Stomach (tissue), 9 donors: ENCODE data around the gene POLA2. TPM values are rescaled to one million over a fixed set of nuclear protein-coding genes. Genes with fewer than 3 reads are reported as not detected.
"Not testable (repeated sequence)": the region's sequence is repeated elsewhere in the genome, so short reads cannot be mapped to it uniquely, and the experiment has no call there.

Experiments
- DNase-seq, 2 donors: peaks; one replicate each; pipeline versions ENCODE4 v3.0.0 to v3.0.0-alpha.2; 2013 to 2019
- H3K27ac ChIP-seq, 5 donors: fragments of 200-600 bp in 4 of 5; sonication (generic) in 4 of 5; one replicate each; pipeline ENCODE4 v1.5.1; 2013 to 2019; ENCODE audit warnings: mild to moderate bottlenecking in 1 of 5, moderate library complexity in 1 of 5
- H3K27me3 ChIP-seq, 3 donors: fragments of 200-600 bp; sonication (generic); one replicate each; pipeline ENCODE4 v1.5.1; 2017 to 2019; ENCODE audit warnings: mixed run types in 1 of 3
- H3K36me3 ChIP-seq, 4 donors: fragments of 200-600 bp; sonication (generic); 1 replicate in 3 of 4; 2 replicates in 1 of 4; pipeline ENCODE4 v1.5.1; 2016 to 2019
- H3K4me1 ChIP-seq, 4 donors: fragments of 200-600 bp; sonication (generic); one replicate each; pipeline ENCODE4 v1.5.1; 2016 to 2019
- H3K4me3 ChIP-seq, 4 donors: fragments of 200-600 bp; sonication (generic) in 3 of 4; one replicate each; pipeline ENCODE4 v1.5.1; 2016 to 2019; ENCODE audit warnings: mild to moderate bottlenecking in 1 of 4
- H3K9me3 ChIP-seq, 4 donors: fragments of 200-600 bp; sonication (generic); one replicate each; pipeline ENCODE4 v1.5.1; 2016 to 2019
- CTCF ChIP-seq, 7 experiments: fragments of 450-650 bp in 4 of 7; fragments of 200-600 bp in 3 of 7; sonication (generic) in 3 of 7; IDR thresholded peaks; one replicate each; pipeline ENCODE4 v1.5.1; 2016 to 2019; ENCODE audit warnings: antibody characterized with exemption in 7 of 7, control low read depth in 2 of 7, mild to moderate bottlenecking in 1 of 7
- EP300 ChIP-seq: sonication (generic); formaldehyde crosslinking; IDR thresholded peaks from one replicate; pipeline ENCODE4 v1.6.1; 2017; ENCODE audit warnings: antibody characterized with exemption
- POLR2A ChIP-seq, 4 donors: fragments of 450-650 bp; IDR thresholded peaks; one replicate each; pipeline ENCODE4 v1.6.1; 2016; ENCODE audit warnings: antibody characterized with exemption in 4 of 4, control low read depth in 2 of 4, mild to moderate bottlenecking in 1 of 4, moderate library complexity in 1 of 4
- POLR2AphosphoS5 ChIP-seq, 3 donors: sonication (generic); formaldehyde crosslinking; IDR thresholded peaks; one replicate each; pipeline ENCODE4 v1.6.1; 2016; ENCODE audit warnings: antibody characterized with exemption in 3 of 3
- WGBS, 5 donors: extraction: QIAGEN DNeasy Blood & Tissue Kit in 3 of 5; methylation state at CpG; one replicate each; pipeline versions ENCODE4 v1.1.5 to v1.1.7; 2013 to 2018; 5-methylcytosine and 5-hydroxymethylcytosine counted together
- intact Hi-C: fragments of 100-400 bp; cut with DNase I; formaldehyde crosslinking; loops from one replicate; pipeline ENCODE4 v1.15.1; 2023; ENCODE audit warnings: low total_unique reads
- polyA plus RNA-seq, 3 donors: library from polyadenylated mRNA; stranded (reverse); fragments of 200-250 nt; gene quantifications; one replicate each; pipeline ENCODE4 v1.2.3, GENCODE V29; 2013
- total RNA-seq, 5 donors: library from RNA; depleted of rRNA; stranded (reverse); fragments of >200 nt; gene quantifications; one replicate each; pipeline versions ENCODE4 v1.1.0 to v1.2.3, GENCODE V29; 2014 to 2016
- donor health status: healthy with polysubstance abuse.
- donor health status: Bipolar disorder and iron deficiency.
- donor health status: healthy.

POLA2 gene
- total and polyA plus RNA-seq, 8 donors = 1.7 to 17.0 (median 9.4) TPM

GRCh38 chr11:65225279-65226102, 36.3 kb upstream of the POLA2 start:
- no peaks in the 10 kb centered on the region for H3K9me3 ChIP-seq
- peak; percentile 69 to 84 for DNase-seq
- intact Hi-C loops = no loop called here
- H3K4me1 ChIP-seq = peaks cover 16 to 25% (median 19%) of the 10 kb centered on the region in 4 donors
- H3K4me3 ChIP-seq = peak overlapping the region; percentile 38 to 51 (median 46)
- no peaks in the 10 kb centered on the region for H3K27me3 ChIP-seq
- peak overlapping the region in 4 of 5 donors; percentile 7 to 70 (median 34) for H3K27ac ChIP-seq
- TF ChIP-seq CTCF (IDR thresholded peaks at IDR 0.05) (peak in 3 of 7 experiments; percentile 12 to 51 (median 46)), POLR2A (IDR thresholded peaks at IDR 0.05) (no peak)
- WGBS, 5 donors = 7 to 11% (median 10%) methylated on average over 31 to 42 of the region's 42 CpGs
- no peaks in the 10 kb centered on the region for H3K36me3 ChIP-seq

- Histone ChIP-seq H3K27ac (peak overlapping the region in 3 of 5 donors; percentile 25 to 70 (median 44)), H3K36me3 (no peaks in the 10 kb centered on the region), H3K4me3 (peak overlapping the region; percentile 38 to 51 (median 46)), H3K4me1 (peaks cover 16 to 25% (median 19%) of the 10 kb centered on the region in 4 donors), H3K9me3 (no peaks in the 10 kb centered on the region), H3K27me3 (no peaks in the 10 kb centered on the region)
- no peak for DNase-seq
- TF ChIP-seq POLR2A (IDR thresholded peaks at IDR 0.05) (no peak), EP300 (no peak), POLR2AphosphoS5 (IDR thresholded peaks at IDR 0.05) (no peak), CTCF (IDR thresholded peaks at IDR 0.05) (no peak)
- intact Hi-C loops = no loop called here
- WGBS, 5 donors = 52 to 70% (median 54%) methylated on average over 7 of the region's 7 CpGs
Observed at GRCh38 chr11:65226103-65226442, 35.7 kb upstream of the POLA2 start.

- DNase-seq = no peak
- no peak for TF ChIP-seq CTCF (IDR thresholded peaks at IDR 0.05)
- no peak for TF ChIP-seq POLR2AphosphoS5 (IDR thresholded peaks at IDR 0.05)
- TF ChIP-seq POLR2A (IDR thresholded peaks at IDR 0.05) = no peak
- no peak for TF ChIP-seq EP300
- no peaks in the 10 kb centered on the region for H3K36me3 ChIP-seq
- WGBS, 5 donors = 75 to 89% (median 81%) methylated on average over 2 of the region's 2 CpGs
- no peak overlapping the region for H3K4me3 ChIP-seq
- H3K27ac ChIP-seq = no peak overlapping the region
- intact Hi-C loops = no loop called here
- H3K4me1 ChIP-seq = peaks cover 16 to 20% (median 18%) of the 10 kb centered on the region in 4 donors
- H3K9me3 ChIP-seq = no peaks in the 10 kb centered on the region
- H3K27me3 ChIP-seq = no peaks in the 10 kb centered on the region
Observed at GRCh38 chr11:65227879-65228278, 33.9 kb upstream of the POLA2 start.

DNA sequence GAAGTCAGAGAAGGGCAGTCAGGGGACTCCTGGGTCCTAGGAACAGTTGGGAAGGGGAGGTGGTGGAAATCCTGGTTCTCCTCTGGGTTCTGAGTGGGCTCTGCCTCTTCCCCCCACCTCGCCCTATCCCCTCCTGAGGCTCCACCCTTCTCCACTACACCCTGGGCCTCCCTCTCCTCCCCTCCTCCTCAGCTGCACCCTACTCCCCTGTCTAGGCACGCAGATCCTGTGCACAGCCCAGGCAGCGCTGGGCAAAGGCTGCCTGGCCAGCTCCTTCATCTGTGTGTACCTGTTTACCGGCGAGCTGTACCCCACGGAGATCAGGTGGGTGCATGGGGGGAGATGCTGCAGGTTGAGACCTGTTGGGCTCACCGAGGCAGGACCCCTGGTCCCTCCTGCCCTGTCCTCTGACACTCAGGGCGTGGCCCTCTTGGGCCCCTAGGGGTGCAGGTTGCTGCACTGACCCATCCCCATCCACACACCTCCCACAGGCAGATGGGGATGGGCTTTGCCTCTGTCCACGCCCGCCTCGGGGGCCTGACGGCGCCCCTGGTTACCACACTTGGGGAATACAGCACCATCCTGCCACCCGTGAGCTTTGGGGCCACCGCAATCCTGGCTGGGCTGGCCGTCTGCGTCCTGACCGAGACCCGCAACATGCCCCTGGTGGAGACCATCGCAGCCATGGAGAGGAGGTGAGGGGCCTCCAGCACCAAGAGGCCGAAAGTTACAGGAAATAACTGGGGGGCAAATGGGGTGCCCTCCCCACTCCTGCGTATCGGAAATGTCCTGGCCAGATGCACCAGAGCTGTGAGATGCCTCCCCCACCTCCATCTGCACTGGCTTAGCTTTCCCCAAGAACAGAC, 25.3 kb upstream of the POLA2 start:
- TF ChIP-seq EP300 = no peak
- TF ChIP-seq CTCF (IDR thresholded peaks at IDR 0.05) = no peak
- TF ChIP-seq POLR2AphosphoS5 (IDR thresholded peaks at IDR 0.05) = no peak
- no peak for TF ChIP-seq POLR2A (IDR thresholded peaks at IDR 0.05)
- Histone ChIP-seq H3K27ac (no peak overlapping the region), H3K4me3 (no peak overlapping the region), H3K9me3 (no peaks in the 10 kb centered on the region), H3K36me3 (no peaks in the 10 kb centered on the region), H3K27me3 (no peaks in the 10 kb centered on the region), H3K4me1 (peaks cover 0 to 3% (median 0%) of the 10 kb centered on the region in 4 donors)
- intact Hi-C loops = no loop called here
- WGBS, 5 donors = 77 to 83% (median 81%) methylated on average over 17 to 23 of the region's 23 CpGs
- no peak for DNase-seq

DNA sequence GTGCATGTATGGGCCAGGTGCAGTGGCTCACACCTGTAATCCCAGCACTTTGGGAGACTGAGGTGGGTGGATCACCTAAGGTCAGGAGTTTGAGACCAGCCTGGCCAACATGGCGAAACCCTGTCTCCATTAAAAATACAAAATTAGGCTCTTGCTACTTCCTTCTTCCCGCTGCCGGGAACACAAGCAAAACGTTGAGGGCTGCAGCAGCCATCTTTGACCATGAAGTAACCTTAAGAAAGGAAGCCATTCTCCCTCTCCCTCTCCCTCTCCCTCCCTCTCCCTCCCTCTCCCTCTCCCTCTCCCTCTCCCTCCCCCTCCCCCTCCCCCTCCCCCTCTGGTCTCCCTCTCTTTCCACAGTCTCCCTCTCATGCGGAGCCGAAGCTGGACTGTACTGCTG, 23.5 kb upstream of the POLA2 start:
- H3K4me1 ChIP-seq, H3K36me3 ChIP-seq, H3K9me3 ChIP-seq, intact Hi-C loops, DNase-seq, H3K27me3 ChIP-seq, H3K4me3 ChIP-seq, H3K27ac ChIP-seq: not testable (repeated sequence)
- WGBS, 5 donors = 56 to 83% (median 69%) methylated on average over 4 to 6 of the region's 6 CpGs
